H1 (cell line): ENCODE results near the gene SPACA7.
"Not testable (repeated sequence)": the region's sequence is repeated elsewhere in the genome, so short reads cannot be mapped to it uniquely, and the experiment has no call there.

ENCODE experiments used
- CTCF ChIP-seq, 3 experiments: IDR thresholded peaks; 1 replicate in 2 of 3; 2 replicates in 1 of 3; pipeline versions ENCODE4 v1.5.1 to v1.6.1; 2011; ENCODE audit warnings: low read length in 3 of 3, mild to moderate bottlenecking in 3 of 3, inconsistent platforms in 2 of 3, low read depth in 1 of 3, moderate library complexity in 1 of 3; ENCODE audit not compliant: insufficient read depth in 1 of 3; ENCODE audit errors: control extremely low read depth in 1 of 3
- GABPA ChIP-seq: IDR thresholded peaks from 2 replicates; pipeline ENCODE4 v1.6.1; 2011; ENCODE audit warnings: mild to moderate bottlenecking, low read length, moderate library complexity, borderline replicate concordance; ENCODE audit not compliant: insufficient read depth
- HDAC2 ChIP-seq, 2 experiments: fragments of 300-600 bp in 1 of 2; sonication (generic) in 1 of 2; IDR thresholded peaks; 2 replicates each; pipeline ENCODE4 v1.6.1; 2011 to 2012; ENCODE audit warnings: low read depth in 2 of 2, low read length in 2 of 2, mild to moderate bottlenecking in 2 of 2, moderate library complexity in 2 of 2, borderline replicate concordance in 1 of 2, inconsistent platforms in 1 of 2
- NANOG ChIP-seq: IDR thresholded peaks from 2 replicates; pipeline ENCODE4 v1.6.1; 2011; ENCODE audit warnings: low read length, low read depth, mild to moderate bottlenecking, inconsistent platforms; ENCODE audit not compliant: insufficient read depth, poor library complexity, severe bottlenecking
- NRF1 ChIP-seq: IDR thresholded peaks from 2 replicates; pipeline ENCODE4 v1.6.1; 2011; ENCODE audit warnings: mild to moderate bottlenecking, low read depth, low read length, improper control_type of control experiment

- TF ChIP-seq NANOG; CTCF (IDR thresholded peaks at IDR 0.05; ENCODE audit: control extremely low read depth in 1 of 3, insufficient read depth in 1 of 3, low read depth in 1 of 3, low read length in 3 of 3); NRF1; GABPA; HDAC2 (IDR thresholded peaks at IDR 0.05; ENCODE audit: borderline replicate concordance in 1 of 2, low read depth in 2 of 2, low read length in 2 of 2): not testable (repeated sequence)
Measured at GRCh38 chr13:112433517-112433916, 57.4 kb downstream of the SPACA7 start.
